Measurements from ENCODE around the gene RAB30.

GRCh38 chr11:83119216-83119615 lies 47.5 kb upstream of the RAB30 start:
- TF ChIP-seq POLR2AphosphoS5 (IDR thresholded peaks at IDR 0.05; ENCODE audit: insufficient read depth in 1 of 2, low read depth in 1 of 2): no peak
- TF ChIP-seq, protein P1, sequence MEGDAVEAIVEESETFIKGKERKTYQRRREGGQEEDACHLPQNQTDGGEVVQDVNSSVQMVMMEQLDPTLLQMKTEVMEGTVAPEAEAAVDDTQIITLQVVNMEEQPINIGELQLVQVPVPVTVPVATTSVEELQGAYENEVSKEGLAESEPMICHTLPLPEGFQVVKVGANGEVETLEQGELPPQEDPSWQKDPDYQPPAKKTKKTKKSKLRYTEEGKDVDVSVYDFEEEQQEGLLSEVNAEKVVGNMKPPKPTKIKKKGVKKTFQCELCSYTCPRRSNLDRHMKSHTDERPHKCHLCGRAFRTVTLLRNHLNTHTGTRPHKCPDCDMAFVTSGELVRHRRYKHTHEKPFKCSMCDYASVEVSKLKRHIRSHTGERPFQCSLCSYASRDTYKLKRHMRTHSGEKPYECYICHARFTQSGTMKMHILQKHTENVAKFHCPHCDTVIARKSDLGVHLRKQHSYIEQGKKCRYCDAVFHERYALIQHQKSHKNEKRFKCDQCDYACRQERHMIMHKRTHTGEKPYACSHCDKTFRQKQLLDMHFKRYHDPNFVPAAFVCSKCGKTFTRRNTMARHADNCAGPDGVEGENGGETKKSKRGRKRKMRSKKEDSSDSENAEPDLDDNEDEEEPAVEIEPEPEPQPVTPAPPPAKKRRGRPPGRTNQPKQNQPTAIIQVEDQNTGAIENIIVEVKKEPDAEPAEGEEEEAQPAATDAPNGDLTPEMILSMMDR (IDR thresholded peaks at IDR 0.05): no peak
